22Rv1 (cell line): ENCODE measurements around the gene FYB1.
"Not testable (repeated sequence)": the region's sequence is repeated elsewhere in the genome, so short reads cannot be mapped to it uniquely, and the experiment has no call there.

Experiments
- H3K27ac ChIP-seq: fragments of 450-650 bp; 2 replicates; pipeline ENCODE4 v1.5.1; 2017
- CTCF ChIP-seq: fragments of 450-650 bp; IDR thresholded peaks from 2 replicates; pipeline ENCODE4 v1.5.1; 2017; ENCODE audit warnings: mild to moderate bottlenecking
- ZFX ChIP-seq: fragments of 450-650 bp; IDR thresholded peaks from 2 replicates; pipeline ENCODE4 v1.6.1; 2017; ENCODE audit warnings: antibody characterized with exemption, borderline replicate concordance

Gene FYB1

GRCh38 chr5:39238366-39239105 is 19.2 kb upstream of the FYB1 start:
- TF ChIP-seq CTCF (no peak), ZFX (no peak)
- H3K27ac ChIP-seq = no peak overlapping the region

GRCh38 chr5:39236718-39237117 is 17.4 kb upstream of the FYB1 start:
- TF ChIP-seq ZFX (no peak), CTCF (no peak)
- no peak overlapping the region for H3K27ac ChIP-seq

GRCh38 chr5:39235648-39236047 is 16.3 kb upstream of the FYB1 start:
- no peak overlapping the region for H3K27ac ChIP-seq
- TF ChIP-seq CTCF = no peak
- no peak for TF ChIP-seq ZFX

- not testable (repeated sequence) for H3K27ac ChIP-seq
Measured at GRCh38 chr5:39234494-39234893, 15.1 kb upstream of the FYB1 start.

- H3K27ac ChIP-seq = no peak overlapping the region
- TF ChIP-seq ZFX (no peak), CTCF (no peak)
Measured at GRCh38 chr5:39233783-39234182, 14.4 kb upstream of the FYB1 start.

- no peak overlapping the region for H3K27ac ChIP-seq
Measured at GRCh38 chr5:39231705-39232525, 12.6 kb upstream of the FYB1 start.

GRCh38 chr5:39228596-39228995 is 9.2 kb upstream of the FYB1 start:
- no peak overlapping the region for H3K27ac ChIP-seq
- TF ChIP-seq ZFX (no peak), CTCF (no peak)

More at GRCh38 chr5:39231705-39232525, 12.6 kb upstream of the FYB1 start:
- TF ChIP-seq CTCF = no peak
- no peak for TF ChIP-seq ZFX
